Dermis blood vessel endothelial cell (primary cell): ENCODE data around the gene GAREM2. TPM values are rescaled to one million over a fixed set of nuclear protein-coding genes. Genes with fewer than 3 reads are reported as not detected.

Experiments
- DNase-seq: peaks from one replicate; pipeline ENCODE4 v3.0.0; 2010
- total RNA-seq: library from RNA; depleted of rRNA; stranded (reverse); fragments of >200 nt; gene quantifications from 2 replicates; pipeline ENCODE4 v1.2.3, GENCODE V29; 2014

Gene GAREM2
- total RNA-seq, 1 donor from 2014 or later = 0.68 TPM

GRCh38 chr2:26169681-26170414, 3.0 kb upstream of the GAREM2 start:
- DNase-seq = no peak

DNA sequence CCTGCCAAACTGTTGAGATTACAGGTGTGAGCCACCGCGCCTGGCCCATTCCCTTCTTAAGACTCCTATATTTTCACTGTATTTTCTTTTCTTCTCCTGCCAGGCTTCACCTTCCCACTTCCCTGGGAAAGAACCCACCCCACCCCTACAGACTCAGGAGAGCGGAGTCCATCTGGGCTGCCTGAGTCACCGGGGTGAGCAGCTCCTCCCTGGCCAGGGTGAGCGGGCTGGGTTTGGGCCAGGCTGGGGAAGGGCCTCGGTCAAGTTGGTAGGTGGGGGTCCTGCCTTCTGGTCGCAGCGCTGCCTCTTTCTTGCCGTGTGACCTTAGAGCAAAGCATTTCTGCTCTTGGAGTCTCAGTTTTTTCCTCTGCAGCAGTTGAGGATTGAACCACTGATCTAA, 2.1 kb upstream of the GAREM2 start:
- no peak for DNase-seq

DNA sequence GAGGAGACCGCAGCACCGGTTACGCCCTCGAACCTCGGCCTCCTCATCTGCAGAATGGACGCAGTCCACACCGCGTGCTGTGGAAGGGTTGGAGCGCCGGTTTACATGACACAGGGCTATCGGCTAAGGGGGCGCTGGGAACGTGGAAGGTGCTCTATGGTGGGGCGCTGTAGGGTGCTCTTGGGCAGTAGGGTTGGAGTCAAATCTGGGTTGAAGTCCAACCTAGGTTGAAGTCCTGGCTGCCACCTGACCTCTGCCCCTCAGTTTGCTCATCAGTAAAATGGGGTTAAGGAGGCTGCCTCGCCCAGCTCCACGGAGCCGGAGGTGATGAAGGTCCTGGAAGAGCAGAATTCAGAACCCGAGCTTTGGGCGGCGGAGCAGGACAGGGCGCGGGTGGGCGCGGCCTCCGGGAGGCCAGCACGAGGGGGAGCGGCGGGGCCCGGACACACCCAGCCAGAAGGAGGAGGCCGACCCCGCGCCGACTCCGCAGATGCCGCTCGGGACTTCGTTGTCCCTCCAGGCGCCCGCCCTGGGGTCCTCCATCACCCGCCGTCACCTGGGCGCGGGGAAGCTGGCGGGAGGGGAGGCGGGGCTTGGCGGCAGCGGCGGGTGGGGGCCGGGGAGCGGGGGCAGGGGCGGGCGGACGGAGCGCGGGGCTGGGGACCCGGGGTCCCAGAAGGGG, 558 bp upstream of the GAREM2 start:
- no peak for DNase-seq

DNA sequence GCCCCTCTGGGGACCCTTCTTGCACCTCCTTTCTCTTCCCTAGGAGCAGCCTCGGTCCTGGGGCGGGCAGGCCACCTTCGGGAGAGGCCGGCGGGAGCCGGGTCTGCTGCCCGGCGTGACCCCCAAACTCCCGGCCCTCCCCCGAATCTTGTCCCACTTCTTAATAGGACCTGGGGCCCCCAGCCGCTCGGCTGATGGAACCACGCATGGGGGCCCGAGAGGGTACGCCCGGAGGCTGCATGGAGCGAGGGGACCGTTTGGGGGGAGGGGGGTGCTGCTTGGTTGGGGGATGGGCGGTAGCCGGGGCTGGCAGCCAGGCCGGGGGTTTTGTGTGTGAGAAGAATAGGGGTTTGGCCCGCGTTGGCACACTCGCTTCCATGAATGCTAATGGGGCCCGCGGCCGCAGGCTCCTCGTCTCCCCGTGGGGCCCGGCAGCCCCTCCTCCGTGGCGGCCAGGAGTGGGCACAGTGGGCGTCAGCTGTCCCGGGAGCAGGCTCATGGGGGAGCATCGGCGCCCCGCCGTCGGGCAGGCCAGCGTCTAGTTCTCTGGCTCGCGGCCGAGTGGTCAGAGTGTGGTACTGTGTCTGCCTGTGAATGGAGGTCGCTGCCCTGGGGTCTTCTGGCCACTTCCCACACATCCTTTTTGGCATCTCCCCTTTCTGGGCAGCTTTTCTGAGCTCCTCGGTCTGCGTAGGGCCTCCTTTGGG, 1.0 kb downstream of the GAREM2 start:
- no peak for DNase-seq

DNA sequence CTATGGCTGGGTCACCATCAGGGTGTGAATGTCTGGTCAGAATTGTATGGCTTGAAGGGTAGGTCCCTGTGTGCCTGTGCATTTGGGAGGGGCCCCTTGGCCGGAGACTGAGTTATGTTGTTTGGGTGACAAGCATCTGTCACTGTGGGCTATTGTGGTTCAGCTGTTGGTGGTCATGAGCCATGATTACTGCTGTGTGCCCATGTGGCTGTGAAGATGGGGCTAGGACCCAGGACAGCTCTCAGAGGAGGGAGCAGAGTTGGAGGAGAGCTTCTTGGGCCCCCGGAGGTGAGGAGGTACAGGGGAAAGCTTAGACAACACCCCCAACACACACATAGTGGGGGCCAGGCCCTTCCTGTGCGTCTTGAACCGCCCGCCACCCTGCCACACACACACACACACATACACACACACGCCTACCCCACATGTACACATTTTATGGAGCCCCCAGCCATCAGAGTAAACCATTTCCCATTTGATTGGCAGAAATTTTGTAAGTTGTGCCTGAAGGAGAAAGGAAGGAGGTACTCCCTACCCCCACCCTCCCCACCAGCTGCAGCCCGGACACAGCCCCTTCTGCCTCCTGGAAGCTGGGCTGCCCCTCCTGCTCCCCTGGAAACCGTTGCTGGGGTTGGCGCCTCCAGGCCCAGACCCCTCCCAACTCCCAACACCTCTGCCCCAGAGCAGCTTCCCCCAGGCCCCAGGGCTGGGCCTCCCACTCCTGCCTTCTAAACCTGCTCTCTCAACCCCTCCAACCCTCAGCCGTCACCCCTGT, 2.0 kb downstream of the GAREM2 start:
- DNase-seq = no peak

GRCh38 chr2:26175466-26176278, 2.8 kb downstream of the GAREM2 start:
- no peak for DNase-seq

GRCh38 chr2:26176279-26176615, 3.4 kb downstream of the GAREM2 start:
- no peak for DNase-seq

DNA sequence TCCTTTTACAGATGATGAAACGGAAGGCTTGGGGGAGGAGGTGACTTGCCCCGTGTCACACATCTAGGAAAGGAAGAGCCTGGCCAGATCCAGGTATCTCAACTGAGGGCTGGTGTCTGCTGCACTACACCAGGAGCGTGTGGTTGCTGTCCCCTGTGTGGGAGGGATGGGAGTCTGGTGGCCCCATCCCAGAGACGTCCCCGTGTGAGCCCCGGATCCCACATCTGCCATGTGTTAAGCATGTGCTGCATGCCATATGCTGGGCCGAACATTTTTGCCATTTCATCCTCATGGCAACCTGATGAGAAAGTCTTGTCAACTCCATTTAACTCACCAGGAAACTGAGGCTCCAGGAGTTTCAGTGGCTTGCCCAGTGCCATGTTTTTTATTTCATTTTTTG, 4.2 kb downstream of the GAREM2 start:
- DNase-seq = no peak

DNA sequence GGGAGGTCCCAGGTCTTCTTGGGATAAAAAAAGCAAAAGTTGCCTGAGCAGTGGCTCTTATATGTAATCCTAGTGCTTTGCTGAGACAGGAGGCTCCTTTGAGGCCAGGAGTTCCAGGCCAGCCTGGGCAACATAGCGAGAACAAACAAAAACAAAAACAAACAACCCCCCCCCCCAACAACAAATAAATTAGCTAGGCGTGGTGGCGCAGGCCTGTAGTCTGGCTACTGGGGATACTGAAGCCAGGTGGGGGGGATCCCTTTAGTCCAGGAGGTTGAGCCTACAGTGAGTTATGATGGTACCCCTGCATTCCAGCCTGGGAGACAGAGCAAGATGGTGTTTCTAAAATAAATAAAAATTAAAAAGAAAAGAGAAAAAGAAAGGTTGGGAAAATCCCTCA, 5.4 kb downstream of the GAREM2 start:
- no peak for DNase-seq

GRCh38 chr2:26178746-26179436, 6.0 kb downstream of the GAREM2 start:
- DNase-seq = peak; percentile 33

GRCh38 chr2:26179446-26179913, 6.6 kb downstream of the GAREM2 start:
- peak; percentile 55 for DNase-seq

DNA sequence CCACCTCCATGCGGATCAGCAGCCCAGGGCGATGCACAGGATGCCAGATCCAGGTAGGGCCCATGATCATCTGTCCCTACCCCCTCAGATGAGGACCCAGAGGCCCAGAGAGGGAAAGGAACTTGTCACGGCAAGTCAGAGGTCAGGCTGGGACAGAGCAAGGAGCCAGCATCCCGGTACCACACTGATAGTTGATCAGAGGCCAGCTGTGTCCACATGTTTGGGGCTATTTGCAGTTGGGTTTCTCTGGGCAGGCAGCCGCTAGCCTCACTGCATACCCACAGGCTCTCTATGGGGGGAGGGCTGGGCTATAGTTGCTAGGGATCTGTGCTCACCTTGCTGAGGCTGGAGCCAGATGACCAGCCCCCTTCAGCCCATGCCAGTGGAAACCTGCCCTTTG, 9.6 kb downstream of the GAREM2 start:
- no peak for DNase-seq

- DNase-seq = no peak
Measured at GRCh38 chr2:26182887-26183630, 10.2 kb downstream of the GAREM2 start.

DNA sequence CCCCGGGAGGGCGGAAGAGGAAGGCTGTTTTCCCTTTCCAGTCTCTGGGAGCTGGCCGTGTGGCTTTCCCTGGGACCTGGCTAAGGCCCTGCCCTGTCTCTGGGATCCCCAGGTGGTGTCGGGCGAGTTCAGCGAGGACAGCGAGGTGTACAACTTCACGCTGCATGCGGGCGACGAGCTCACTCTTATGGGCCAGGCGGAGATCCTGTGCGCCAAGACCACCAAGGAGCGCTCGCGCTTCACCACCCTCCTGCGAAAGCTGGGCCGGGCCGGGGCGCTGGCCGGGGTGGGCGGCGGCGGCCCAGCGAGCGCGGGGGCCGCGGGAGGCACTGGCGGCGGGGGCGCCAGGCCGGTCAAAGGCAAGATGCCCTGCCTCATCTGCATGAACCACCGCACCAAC, 11.2 kb downstream of the GAREM2 start:
- DNase-seq = no peak

DNA sequence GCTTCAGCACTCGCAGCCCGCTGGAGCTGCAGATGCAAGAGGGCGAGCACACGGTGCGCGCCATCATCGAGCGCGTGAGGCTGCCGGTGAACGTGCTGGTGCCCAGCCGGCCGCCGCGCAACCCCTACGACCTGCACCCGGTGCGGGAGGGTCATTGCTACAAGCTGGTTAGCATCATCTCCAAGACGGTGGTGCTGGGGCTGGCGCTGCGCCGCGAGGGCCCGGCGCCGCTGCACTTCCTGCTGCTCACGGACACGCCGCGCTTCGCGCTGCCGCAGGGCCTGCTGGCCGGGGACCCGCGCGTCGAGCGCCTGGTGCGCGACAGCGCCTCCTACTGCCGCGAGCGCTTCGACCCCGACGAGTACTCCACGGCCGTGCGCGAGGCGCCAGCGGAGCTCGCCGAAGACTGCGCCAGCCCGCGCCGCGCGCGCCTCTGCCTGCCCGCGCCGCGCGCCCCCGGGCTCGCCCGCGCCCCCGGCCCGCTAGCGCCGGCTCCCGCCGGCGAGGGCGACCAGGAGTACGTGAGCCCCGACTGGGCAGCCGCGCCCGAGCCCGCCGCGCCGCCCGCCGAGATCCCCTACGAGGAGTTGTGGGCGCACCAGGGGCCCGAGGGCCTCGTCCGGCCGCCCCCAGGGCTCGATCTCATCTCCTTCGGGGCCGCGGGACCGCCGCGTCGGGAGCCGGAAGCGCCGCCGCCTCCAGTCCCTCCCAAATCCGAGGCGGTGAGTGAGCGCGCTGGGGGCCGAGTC, 11.8 kb downstream of the GAREM2 start:
- peak; percentile 86 for DNase-seq

DNA sequence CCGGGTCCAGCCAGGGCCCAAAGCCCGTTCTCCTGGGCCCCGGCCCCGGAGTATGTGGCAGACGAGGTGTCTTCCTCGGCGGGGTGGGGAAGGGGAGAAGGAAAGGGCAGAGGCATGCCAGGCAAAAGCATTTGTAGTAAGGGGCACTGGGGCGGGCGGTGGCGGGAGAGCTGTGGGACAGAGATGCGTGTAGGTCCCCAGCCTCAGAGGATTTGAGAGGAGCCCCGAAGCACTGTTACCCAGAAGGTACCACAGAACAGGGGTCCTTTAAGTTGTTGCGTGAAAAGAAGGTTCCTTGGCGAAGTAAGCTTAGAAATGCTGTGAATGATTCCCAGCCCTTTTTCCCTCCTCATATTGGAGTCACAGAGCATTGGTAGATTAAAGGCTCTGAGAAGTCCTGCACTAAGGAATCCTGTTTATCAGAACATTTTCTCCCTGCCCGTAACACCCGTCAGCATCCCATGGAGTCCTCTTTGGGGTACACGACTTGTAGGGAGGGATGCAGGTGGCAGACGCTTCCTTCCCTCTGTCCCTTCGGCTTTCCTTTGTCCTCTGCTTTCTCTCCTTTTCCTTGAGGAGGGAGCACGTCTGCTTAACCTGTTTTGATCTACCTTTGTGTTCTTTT, 12.5 kb downstream of the GAREM2 start:
- no peak for DNase-seq

DNA sequence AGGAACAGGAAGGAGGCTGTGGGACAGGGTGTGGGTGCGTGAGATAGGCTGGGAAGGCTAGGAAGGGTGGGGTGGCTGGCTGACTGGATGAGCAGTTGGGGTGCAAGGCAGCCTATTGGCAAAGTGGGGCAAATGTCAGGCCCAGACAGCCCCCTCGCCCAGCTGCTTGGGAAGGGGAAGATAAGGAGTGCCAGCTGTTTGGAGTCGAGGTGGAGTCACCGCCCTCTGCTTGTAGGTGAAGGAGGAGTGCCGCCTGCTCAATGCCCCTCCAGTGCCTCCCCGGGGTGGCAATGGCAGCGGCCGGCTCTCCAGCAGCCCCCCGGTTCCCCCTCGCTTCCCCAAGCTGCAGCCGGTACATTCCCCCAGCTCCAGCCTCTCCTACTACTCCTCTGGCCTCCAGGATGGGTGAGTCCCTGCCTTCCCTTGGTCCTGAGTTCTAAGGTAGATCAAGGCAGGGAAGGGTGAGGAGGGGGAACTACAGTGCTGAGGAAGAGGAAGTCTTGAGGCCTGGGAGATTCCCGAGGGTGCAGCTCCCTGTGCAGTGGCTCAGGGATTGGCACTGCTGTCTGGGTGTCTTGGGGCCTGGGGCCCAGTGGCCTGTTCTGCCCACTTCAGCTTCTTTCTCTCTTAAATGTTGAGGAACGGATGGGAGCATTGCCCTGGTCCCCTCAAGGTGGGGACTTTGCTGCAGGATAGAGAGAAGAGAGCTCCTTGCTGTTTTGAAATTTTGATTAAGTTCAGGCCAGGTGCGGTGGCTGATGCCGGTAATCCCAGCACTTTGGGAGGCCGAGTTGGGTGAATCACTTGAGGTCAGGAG, 13.3 kb downstream of the GAREM2 start:
- no peak for DNase-seq

DNA sequence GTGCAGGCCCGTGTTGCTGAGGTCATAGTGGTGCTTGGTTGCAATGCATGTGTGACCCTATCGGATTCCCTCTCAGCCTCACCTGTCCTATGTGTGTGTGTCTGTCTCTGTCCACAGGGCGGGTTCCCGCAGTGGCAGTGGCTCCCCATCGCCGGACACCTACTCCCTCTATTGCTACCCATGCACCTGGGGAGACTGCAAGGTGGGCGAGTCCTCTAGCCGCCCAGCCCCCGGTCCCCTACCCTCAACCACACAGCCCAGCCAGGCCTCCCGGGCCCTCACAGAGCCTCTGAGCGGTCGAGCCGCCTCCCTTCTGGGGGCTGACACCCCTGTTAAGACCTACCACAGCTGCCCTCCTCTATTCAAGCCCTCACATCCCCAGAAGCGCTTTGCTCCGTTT, 14.2 kb downstream of the GAREM2 start:
- no peak for DNase-seq
